ENCODE results near the gene NISCH. TPM values are rescaled to one million over a fixed set of nuclear protein-coding genes. Genes with fewer than 3 reads are reported as not detected.

Gene NISCH
- total and polyA plus RNA-seq, 2 of the 8 experiments (the other 6 are each of a cell fraction or from before 2014, with no cell fraction given), result 71.2 to 71.9 TPM

- Histone ChIP-seq H4K8ac (ENCODE audit: extremely low read depth, insufficient read depth, low read length) (no peak overlapping the region), H3K4me1 (replicated peaks in 1 of 4; ENCODE audit: control insufficient read depth in 3 of 4, insufficient read depth in 4 of 4, low read length in 3 of 4) (peaks cover 0 to 3% (median 2%) of the 10 kb centered on the region in 4 experiments; a peak in 1 of 7 replicates), H3K9ac (replicated peaks in 1 of 4; ENCODE audit: extremely low read depth in 1 of 4, low read depth in 3 of 4, low read length in 3 of 4) (no peak overlapping the region), H4K5ac (ENCODE audit: insufficient read length, low read depth, low read length) (no peak overlapping the region), H3K18ac (ENCODE audit: extremely low read depth, low read length) (no peak overlapping the region), H3K56ac (replicated peaks; ENCODE audit: insufficient read length, low read depth, low read length) (no peak overlapping the region), H3K14ac (ENCODE audit: insufficient read length) (no peak overlapping the region), H3K23ac (ENCODE audit: insufficient read length) (no peak overlapping the region), H2AK5ac (ENCODE audit: low read depth, low read length) (no peak overlapping the region), H3K79me2 (ENCODE audit: control insufficient read depth in 1 of 2, insufficient read depth in 2 of 2, low read length in 2 of 2) (peaks cover 0 to 27% of the 10 kb centered on the region in 2 experiments; a peak in 2 of 4 replicates), H3K4me3 (ENCODE audit: extremely low read depth in 1 of 4, insufficient read depth in 2 of 4, low read depth in 3 of 4, low read length in 4 of 4) (no peak overlapping the region), H3K9me3 (ENCODE audit: insufficient read depth in 2 of 2, low read depth in 1 of 2, low read length in 1 of 2) (no peaks in the 10 kb centered on the region), H2BK12ac (ENCODE audit: low read depth, low read length) (no peak overlapping the region), H3K23me2 (ENCODE audit: low read depth, low read length) (no peaks in the 10 kb centered on the region; the same call in 1 of the 2 replicates), H3K4me2 (ENCODE audit: insufficient read depth in 1 of 2, low read depth in 2 of 2, low read length in 2 of 2) (no peak overlapping the region), H2AFZ (ENCODE audit: low read length) (no peak overlapping the region), H4K91ac (replicated peaks; ENCODE audit: insufficient read length, low read length) (no peak overlapping the region), H4K20me1 (replicated peaks in 1 of 2; ENCODE audit: control insufficient read depth in 1 of 2, insufficient read depth in 2 of 2, low read length in 2 of 2) (peaks cover 16 to 48% of the 10 kb centered on the region in 2 experiments), H3K4ac (replicated peaks; ENCODE audit: insufficient read length, low read depth, low read length) (no peak overlapping the region), H3K79me1 (ENCODE audit: low read depth, low read length) (peaks cover 29% of the 10 kb centered on the region), H3K27me3 (replicated peaks in 1 of 4; ENCODE audit: control insufficient read depth in 3 of 4, extremely low read depth in 1 of 4, insufficient read depth in 3 of 4, low read length in 3 of 4) (no peaks in the 10 kb centered on the region), H3K27ac (ENCODE audit: low read depth, low read length) (no peak overlapping the region), H2BK15ac (ENCODE audit: low read length) (no peak overlapping the region), H2BK5ac (ENCODE audit: low read depth, low read length) (no peak overlapping the region), H2BK20ac (ENCODE audit: low read length) (no peak overlapping the region), H3K36me3 (ENCODE audit: control insufficient read depth in 2 of 4, insufficient read depth in 4 of 4, low read length in 3 of 4) (peaks cover 27 to 68% (median 42%) of the 10 kb centered on the region in 4 experiments), H2BK120ac (replicated peaks; ENCODE audit: low read depth, low read length) (no peak overlapping the region)
- ChIA-PET POLR2A (ENCODE audit: partially characterized antibody) (interaction anchor here (0.6 to 2.0 kb wide), 6 partner anchors 9 to 305 kb away, joined by 3 to 7 read pairs (median 5); partner anchors contain the start of genes STAB1 and UQCC5), CTCF (ENCODE audit: partially characterized antibody) (interaction anchor here (0.6 to 2.2 kb wide), 7 partner anchors 9 to 112 kb away, joined by 3 to 6 read pairs (median 3); no protein-coding TSS in a partner anchor)
- FAIRE-seq, result no peak
- DNase-seq (ENCODE audit: low read depth in 1 of 2, low spot score in 2 of 2), result no peak
- 95% methylated on average over 14 of the region's 14 CpGs; no CpG with 5 or more reads in 1 of the 2 experiments for WGBS, 2 experiments (ENCODE audit: extremely low coverage in 1 of 2, insufficient coverage in 1 of 2, insufficient read length in 1 of 2, insufficient replicate concordance in 2 of 2, low coverage in 1 of 2, low lambda C conversion rate in 2 of 2, missing lambda C conversion rate in 1 of 2)
- TF ChIP-seq CBX8 (IDR thresholded peaks at IDR 0.05; ENCODE audit: borderline replicate concordance, low read depth, low read length) (no peak), PHF8 (conservative IDR thresholded peaks at IDR 0.05; ENCODE audit: low read depth, low read length) (no peak), BRCA1 (IDR thresholded peaks at IDR 0.05; ENCODE audit: low read depth, low read length) (no peak), CTBP2 (IDR thresholded peaks at IDR 0.05; ENCODE audit: borderline replicate concordance, insufficient read depth, insufficient read length, low read length) (no peak), EP300 (IDR thresholded peaks at IDR 0.05; ENCODE audit: borderline replicate concordance in 1 of 2, low read depth in 2 of 2, low read length in 2 of 2) (no peak), GABPA (IDR thresholded peaks at IDR 0.05; ENCODE audit: borderline replicate concordance, insufficient read depth, low read length) (no peak)
Observed at GRCh38 chr3:52527039-52527731, 71.8 kb downstream of the NISCH start.

All from H1 (cell line).